OCI-M1 (cell line): ENCODE results near the gene TMTC4.
"Not testable (repeated sequence)": the region's sequence is repeated elsewhere in the genome, so short reads cannot be mapped to it uniquely, and the experiment has no call there.

Source experiments
- DNase-seq: peaks from one replicate; lab custom pipeline; 2025; lab: John Stamatoyannopoulos, UW

TMTC4 gene, protein sequence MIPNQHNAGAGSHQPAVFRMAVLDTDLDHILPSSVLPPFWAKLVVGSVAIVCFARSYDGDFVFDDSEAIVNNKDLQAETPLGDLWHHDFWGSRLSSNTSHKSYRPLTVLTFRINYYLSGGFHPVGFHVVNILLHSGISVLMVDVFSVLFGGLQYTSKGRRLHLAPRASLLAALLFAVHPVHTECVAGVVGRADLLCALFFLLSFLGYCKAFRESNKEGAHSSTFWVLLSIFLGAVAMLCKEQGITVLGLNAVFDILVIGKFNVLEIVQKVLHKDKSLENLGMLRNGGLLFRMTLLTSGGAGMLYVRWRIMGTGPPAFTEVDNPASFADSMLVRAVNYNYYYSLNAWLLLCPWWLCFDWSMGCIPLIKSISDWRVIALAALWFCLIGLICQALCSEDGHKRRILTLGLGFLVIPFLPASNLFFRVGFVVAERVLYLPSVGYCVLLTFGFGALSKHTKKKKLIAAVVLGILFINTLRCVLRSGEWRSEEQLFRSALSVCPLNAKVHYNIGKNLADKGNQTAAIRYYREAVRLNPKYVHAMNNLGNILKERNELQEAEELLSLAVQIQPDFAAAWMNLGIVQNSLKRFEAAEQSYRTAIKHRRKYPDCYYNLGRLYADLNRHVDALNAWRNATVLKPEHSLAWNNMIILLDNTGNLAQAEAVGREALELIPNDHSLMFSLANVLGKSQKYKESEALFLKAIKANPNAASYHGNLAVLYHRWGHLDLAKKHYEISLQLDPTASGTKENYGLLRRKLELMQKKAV

DNA sequence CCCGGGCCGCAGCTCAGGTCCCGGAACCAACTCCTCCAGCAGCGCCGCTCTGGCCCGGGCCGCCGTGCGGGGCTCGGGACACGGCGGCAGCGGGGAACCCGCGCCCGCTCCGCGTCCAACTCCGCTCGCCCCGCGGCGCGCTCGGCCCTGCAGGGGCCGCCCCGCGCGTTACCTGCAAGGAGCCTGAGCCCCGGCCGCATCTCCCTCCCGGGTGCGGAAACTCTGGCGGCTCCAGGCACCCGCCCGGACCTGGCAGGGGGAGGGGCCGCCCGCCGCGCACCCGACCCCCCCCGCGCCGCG lies at the start of gene TMTC4:
Gene TMTC4, minus strand, starts transcription at position 224 of the 300 bp plus-strand sequence. CDS start 4,433 bp downstream, outside the sequence.
- no peak for DNase-seq

DNA sequence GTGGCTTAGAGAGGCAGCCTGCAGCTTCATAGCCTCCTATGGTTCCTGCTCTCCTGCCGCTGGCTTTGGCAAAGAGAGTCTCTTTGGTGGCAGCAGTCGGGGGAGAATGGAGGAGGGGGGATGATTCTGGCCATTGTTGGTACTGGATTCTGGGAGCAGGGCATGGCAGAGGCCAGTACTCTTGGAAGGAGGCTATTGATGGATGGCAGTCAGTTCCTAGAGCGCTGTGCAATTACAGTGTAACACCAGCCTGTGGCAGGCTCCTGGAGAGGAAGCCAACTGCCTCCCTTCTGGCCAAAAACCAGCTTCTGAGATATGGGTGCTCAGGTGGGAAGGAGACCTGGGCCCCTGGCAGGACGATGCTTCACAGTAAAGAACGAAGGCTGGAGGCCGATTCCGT lies 47.9 kb upstream of the TMTC4 start:
- DNase-seq, result no peak

DNA sequence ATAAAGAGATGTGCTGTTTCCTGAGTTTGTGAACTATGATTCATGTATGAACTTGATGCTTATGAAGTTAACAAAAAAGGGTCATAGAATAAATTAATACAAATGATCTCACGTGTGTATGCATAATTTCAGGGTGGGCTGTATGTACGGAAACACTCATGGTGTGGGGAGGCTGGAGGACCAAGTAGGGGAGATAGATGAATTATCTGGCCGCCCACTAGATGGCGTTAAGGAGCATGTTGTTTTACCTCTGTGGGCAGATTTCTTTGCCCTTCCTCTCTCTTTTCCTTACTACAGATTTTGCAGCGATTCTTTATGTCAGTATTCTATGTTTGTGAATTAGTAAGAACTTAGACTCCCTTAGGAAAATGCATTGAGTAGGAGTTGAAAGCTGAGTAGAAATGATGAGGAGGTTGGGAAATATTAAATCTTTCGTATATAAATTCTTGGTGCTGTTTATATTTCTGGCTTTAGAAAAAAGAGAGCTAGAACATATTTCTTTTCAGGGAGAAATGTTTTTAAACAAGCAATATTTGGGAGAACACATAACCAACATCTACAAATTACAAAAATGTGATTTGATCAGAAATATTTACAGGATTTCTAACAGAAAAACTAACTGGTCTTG lies 47.4 kb upstream of the TMTC4 start:
- DNase-seq, result peak; percentile 69

- DNase-seq, result no peak
Measured at GRCh38 chr13:100715604-100716003, 41.0 kb upstream of the TMTC4 start.

DNA sequence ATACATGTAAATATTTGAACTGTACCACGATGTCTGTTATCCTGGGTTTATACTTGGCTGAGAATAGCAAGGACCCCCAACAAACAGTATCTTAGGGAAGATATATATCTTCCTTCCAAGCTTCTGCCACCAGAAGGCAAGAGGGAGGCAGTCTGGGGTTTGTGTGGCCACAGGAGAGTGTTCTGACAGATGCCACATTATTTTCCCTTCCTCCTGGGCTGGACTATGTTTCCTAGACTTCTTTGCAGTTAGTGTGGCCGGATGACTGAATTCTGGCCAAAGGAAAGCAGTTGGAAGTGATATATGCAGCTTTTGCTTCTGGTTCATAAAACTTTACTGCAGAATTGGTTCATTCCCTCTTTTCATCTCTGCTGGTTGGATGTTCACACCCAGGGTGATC lies 39.9 kb upstream of the TMTC4 start:
- DNase-seq, result no peak

DNA sequence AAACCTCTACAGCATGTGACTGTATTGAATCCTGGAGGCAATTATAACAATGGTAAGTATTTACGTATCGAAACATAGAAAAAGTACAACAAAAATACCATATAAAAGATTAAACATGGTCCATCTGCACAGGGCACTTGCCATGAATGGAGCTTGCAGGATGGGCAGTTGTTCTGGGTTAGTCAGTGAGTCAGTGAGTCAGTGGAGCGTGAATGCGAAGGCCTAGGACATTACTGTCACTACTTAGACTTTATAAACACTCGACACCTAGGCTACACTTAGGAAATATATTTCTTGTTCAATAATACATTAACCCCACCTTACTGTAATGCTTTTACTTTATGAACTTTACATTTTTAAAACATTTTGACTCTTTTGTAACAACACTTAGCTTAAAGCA lies 35.6 kb upstream of the TMTC4 start:
- no peak for DNase-seq

GRCh38 chr13:100707818-100708740 lies 33.5 kb upstream of the TMTC4 start:
- no peak for DNase-seq

- DNase-seq, result not testable (repeated sequence)
Measured at GRCh38 chr13:100698331-100698730, 23.7 kb upstream of the TMTC4 start.

- no peak for DNase-seq
Measured at GRCh38 chr13:100695509-100695773, 20.8 kb upstream of the TMTC4 start.

DNA sequence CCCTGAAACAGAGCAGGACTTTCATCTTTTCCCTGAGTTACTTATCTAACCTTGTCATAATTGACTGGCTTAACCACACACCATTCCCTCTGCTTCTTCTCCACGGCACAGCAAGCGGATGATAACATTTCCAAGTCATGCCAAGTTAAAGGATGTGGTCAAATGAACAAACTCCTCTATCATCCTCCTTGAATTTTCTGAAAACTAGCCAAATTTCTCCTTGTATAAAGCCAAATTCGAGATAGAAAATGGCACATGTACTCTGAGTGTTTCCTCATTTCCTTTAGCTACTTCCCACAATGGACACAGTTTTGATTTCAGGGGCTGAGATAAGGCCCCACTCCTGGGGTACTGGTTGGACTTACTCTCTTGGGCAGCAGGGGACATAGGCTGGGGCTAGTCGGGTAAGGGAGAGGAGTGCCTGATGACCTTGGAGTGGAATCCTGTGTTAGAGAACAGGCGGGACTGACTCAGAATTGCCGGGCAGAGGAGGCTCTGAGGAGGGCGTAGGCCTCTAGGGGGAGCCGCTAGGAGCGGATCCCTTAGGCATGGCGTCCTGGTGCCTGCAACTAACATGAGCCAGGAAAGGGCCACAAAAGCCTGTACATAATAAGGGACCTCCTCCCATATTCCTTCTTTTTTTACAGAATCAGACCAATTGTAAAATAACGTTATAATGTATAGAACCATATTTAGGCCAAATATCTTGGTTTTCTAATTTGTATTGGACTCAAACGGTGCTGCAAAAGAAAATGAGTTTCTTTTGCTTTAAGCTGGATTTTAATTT lies 20.3 kb upstream of the TMTC4 start:
- DNase-seq, result peak; percentile 71

DNA sequence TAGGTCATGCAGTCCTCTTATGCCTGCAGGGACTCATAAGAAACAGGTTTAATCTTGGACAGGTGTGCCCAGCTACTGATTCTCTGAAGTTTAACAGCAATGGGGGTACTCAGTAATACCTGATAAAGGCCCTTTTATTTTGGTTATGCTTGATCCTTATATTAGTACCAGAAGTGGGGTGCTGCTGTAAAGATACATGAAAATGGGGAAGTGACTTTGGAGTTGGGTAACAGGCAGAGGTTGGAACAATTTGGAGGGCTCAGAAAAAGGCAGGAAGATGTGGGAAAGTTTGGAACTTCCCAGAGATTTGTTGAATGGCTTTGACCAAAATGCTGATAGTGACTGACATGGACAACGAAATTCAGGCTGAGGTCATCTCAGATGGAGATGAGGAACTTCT lies 14.6 kb upstream of the TMTC4 start:
- DNase-seq, result no peak

GRCh38 chr13:100680131-100680530 lies 5.5 kb upstream of the TMTC4 start:
- no peak for DNase-seq

GRCh38 chr13:100677128-100677527 lies 2.5 kb upstream of the TMTC4 start:
- DNase-seq, result not testable (repeated sequence)

- DNase-seq, result no peak
Measured at GRCh38 chr13:100675661-100676129, 1.1 kb upstream of the TMTC4 start.

GRCh38 chr13:100674872-100675660 lies 471 bp upstream of the TMTC4 start:
- DNase-seq, result peak; percentile 98

- DNase-seq, result peak; percentile 79
Measured at GRCh38 chr13:100673713-100674571, 653 bp downstream of the TMTC4 start.

DNA sequence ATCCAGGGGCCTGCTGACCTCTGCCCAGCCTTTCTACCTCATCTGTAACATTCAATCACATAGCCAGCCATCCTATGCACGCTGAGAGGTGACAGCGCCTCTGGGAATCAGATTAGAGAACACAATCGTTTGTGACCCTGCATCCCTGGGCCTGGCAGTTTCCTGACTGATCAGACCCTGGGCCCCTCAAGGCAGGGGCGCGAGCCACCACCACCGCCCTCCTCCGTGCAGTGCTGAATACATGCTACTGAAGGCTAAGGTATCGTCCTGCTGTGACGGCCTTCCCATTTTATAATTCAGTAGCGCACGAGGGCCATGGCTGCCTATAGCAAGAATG lies 1.3 kb downstream of the TMTC4 start:
- DNase-seq, result peak; percentile 24

DNA sequence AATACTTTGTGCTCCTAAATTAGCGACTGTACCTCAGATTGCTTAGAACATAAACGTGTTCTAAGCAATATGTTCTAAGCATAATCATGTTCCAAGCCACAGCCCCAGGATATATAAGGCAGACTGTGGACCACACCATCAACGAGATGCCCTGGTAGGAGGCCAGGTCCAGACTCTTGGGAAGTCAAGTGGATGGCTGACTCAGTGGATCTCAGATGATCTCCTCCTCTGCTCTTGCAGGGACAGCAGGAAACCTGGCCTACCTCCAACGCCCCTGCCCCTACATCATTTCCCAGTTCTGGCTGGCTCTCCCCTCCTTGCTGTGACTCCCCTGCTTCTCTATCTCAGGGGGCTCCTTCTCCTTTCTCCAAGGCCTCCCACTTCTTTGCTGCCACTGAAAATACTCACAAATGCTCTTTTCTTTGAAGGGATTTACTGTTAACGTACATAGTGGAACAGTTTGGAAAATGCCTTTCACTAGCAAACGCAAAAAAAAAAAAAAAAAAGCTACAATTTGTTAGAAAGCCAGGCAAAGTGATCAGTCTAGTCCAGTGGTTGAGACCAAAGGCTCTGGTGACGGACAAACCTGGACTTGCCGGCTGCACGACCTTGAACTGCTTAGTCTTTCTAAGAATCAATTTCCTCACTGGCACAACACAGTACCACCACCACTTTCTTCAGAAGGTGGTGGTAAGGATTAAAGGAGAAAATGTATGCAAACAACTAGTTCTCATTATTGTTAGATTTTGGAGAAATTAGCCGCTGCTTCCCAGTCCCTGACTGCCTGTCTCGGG lies 3.0 kb downstream of the TMTC4 start:
- DNase-seq, result no peak

DNA sequence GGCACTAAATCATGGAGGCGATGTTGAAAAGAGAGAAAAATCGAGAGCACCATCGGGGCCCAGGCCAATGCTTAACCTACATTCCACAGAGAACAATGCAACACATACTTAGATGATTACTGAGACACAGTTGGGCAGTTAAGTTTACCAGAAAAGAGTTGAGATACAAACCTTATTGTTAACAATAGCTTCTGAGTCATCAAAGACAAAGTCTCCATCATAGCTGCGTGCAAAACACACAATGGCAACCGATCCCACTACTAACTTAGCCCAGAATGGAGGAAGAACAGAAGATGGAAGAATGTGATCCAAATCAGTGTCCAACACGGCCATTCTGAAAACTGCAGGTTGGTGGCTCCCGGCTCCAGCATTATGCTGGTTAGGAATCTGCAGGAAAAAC lies 6.2 kb downstream of the TMTC4 start:
- no peak for DNase-seq
